Measurements from ENCODE around the gene COQ8A. TPM values are rescaled to one million over a fixed set of nuclear protein-coding genes. Genes with fewer than 3 reads are reported as not detected.

Gene COQ8A
- total RNA-seq, 4 donors from 2014 or later: 46.0 to 80.5 (median 67.7) TPM

DNA sequence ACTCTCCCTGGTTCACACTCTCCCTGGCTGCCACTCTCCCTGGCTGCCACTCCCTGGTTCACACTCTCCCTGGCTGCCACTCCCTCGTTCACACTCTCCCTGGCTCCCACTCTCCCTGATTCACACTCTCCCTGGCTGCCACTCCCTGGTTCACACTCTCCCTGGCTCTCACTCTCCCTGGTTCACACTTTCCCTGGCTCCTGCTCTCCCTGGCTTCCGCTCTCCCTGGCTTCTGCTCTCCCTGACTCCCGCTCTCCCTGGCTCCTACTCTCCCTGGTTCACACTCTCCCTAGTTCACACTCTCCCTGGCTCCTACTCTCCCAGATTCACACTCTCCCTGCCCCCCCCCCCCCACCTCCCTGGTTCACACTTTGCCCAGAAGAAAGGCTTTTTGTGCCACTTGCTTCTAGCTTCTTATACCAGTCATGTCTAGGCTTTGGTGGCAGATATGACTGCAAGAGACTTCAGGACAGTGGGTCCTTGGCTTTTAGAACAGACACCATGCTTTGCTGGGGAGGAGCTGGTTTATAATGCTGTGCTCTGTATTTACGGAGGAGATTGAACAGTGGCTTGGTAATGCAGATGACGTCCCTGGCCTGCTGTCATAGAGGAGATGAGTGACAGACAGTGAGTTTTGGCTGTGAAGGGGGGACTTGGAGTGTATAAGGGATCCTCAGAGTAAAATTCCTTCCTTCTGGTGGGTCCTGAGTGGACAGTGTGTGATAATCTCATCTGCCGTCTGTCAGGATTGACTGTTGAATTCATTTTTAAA, 17.0 kb downstream of the COQ8A start:
- no peak for DNase-seq

GRCh38 chr1:226957714-226958113, 17.6 kb downstream of the COQ8A start:
- Histone ChIP-seq H3K36me3 (no peaks in the 10 kb centered on the region), H3K9me3 (no peaks in the 10 kb centered on the region), H3K4me1 (peaks cover 0 to 4% (median 0%) of the 10 kb centered on the region in 4 donors), H3K4me3 (no peak overlapping the region), H3K27ac (no peak overlapping the region), H3K27me3 (no peaks in the 10 kb centered on the region)
- TF ChIP-seq, protein P1, sequence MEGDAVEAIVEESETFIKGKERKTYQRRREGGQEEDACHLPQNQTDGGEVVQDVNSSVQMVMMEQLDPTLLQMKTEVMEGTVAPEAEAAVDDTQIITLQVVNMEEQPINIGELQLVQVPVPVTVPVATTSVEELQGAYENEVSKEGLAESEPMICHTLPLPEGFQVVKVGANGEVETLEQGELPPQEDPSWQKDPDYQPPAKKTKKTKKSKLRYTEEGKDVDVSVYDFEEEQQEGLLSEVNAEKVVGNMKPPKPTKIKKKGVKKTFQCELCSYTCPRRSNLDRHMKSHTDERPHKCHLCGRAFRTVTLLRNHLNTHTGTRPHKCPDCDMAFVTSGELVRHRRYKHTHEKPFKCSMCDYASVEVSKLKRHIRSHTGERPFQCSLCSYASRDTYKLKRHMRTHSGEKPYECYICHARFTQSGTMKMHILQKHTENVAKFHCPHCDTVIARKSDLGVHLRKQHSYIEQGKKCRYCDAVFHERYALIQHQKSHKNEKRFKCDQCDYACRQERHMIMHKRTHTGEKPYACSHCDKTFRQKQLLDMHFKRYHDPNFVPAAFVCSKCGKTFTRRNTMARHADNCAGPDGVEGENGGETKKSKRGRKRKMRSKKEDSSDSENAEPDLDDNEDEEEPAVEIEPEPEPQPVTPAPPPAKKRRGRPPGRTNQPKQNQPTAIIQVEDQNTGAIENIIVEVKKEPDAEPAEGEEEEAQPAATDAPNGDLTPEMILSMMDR (IDR thresholded peaks at IDR 0.05): no peak
- TF ChIP-seq POLR2AphosphoS5 (IDR thresholded peaks at IDR 0.05) (no peak), EP300 (IDR thresholded peaks at IDR 0.05; ENCODE audit: low read depth) (no peak), POLR2A (IDR thresholded peaks at IDR 0.05) (no peak)
- WGBS, 2 donors (ENCODE audit: low coverage in 1 of 2): 90 to 96% methylated on average over 5 to 11 of the region's 11 CpGs
- intact Hi-C loops (cut with DNase I; ENCODE audit: low total_unique reads): no loop called here
- in situ Hi-C loops (cut with MboI; ENCODE audit: low pct_ligation_motif_present in 1 of 4, low pct_unique_long_range_greater_than_20kb in 1 of 4, low sequenced_read_pairs in 3 of 4): no loop called here
- no peak for DNase-seq

More for the DNA sequence above, 17.0 kb downstream of the COQ8A start:
- no peak for TF ChIP-seq EP300 (IDR thresholded peaks at IDR 0.05; ENCODE audit: low read depth)
- no peak for TF ChIP-seq POLR2AphosphoS5 (IDR thresholded peaks at IDR 0.05)
- TF ChIP-seq POLR2A (IDR thresholded peaks at IDR 0.05): no peak
- TF ChIP-seq, protein P1 (IDR thresholded peaks at IDR 0.05): no peak
- H3K27me3 ChIP-seq: no peaks in the 10 kb centered on the region
- in situ Hi-C loops (cut with MboI; ENCODE audit: low pct_ligation_motif_present in 1 of 4, low pct_unique_long_range_greater_than_20kb in 1 of 4, low sequenced_read_pairs in 3 of 4): no loop called here
- no peaks in the 10 kb centered on the region for H3K9me3 ChIP-seq
- H3K4me3 ChIP-seq: no peak overlapping the region
- 86 to 91% methylated on average over 3 to 6 of the region's 6 CpGs for WGBS, 2 donors (ENCODE audit: low coverage in 1 of 2)
- no peak overlapping the region for H3K27ac ChIP-seq
- H3K4me1 ChIP-seq: peaks cover 0 to 4% (median 0%) of the 10 kb centered on the region in 4 donors
- no peaks in the 10 kb centered on the region for H3K36me3 ChIP-seq
- intact Hi-C loops (cut with DNase I; ENCODE audit: low total_unique reads): no loop called here

DNA sequence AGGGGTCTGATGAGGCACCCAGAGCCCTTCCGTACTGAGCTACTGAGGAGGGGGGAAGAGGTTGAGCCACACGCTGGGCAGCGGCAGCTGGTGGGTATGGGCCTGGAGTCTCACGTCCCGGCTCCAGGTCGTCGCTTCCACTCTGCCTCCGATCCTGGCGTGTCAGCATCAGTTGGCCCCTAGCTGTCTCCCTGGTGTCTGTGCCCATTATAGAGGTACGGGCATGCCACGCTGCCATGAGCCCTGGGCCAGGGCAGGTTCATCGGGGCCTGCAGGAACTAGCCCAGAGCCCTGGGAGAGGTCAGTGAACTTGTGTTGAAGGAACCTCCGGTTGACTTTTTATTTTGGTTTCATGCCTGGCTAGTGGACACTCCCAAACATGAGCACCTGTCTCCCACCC, 18.2 kb downstream of the COQ8A start:
- intact Hi-C loops (cut with DNase I; ENCODE audit: low total_unique reads) (no loop called here), in situ Hi-C loops (cut with MboI; ENCODE audit: low pct_ligation_motif_present in 1 of 4, low pct_unique_long_range_greater_than_20kb in 1 of 4, low sequenced_read_pairs in 3 of 4) (no loop called here)
- TF ChIP-seq, protein P1 (IDR thresholded peaks at IDR 0.05): no peak
- TF ChIP-seq POLR2A (IDR thresholded peaks at IDR 0.05): no peak
- no peak for TF ChIP-seq EP300 (IDR thresholded peaks at IDR 0.05; ENCODE audit: low read depth)
- no peak for TF ChIP-seq POLR2AphosphoS5 (IDR thresholded peaks at IDR 0.05)
- H3K27me3 ChIP-seq: no peaks in the 10 kb centered on the region
- H3K9me3 ChIP-seq: no peaks in the 10 kb centered on the region
- no peaks in the 10 kb centered on the region for H3K36me3 ChIP-seq
- no peaks in the 10 kb centered on the region for H3K4me1 ChIP-seq
- H3K4me3 ChIP-seq: no peak overlapping the region
- WGBS, 2 donors (ENCODE audit: low coverage in 1 of 2): 92 to 100% methylated on average over 2 to 13 of the region's 13 CpGs
- no peak overlapping the region for H3K27ac ChIP-seq
- DNase-seq: no peak

DNA sequence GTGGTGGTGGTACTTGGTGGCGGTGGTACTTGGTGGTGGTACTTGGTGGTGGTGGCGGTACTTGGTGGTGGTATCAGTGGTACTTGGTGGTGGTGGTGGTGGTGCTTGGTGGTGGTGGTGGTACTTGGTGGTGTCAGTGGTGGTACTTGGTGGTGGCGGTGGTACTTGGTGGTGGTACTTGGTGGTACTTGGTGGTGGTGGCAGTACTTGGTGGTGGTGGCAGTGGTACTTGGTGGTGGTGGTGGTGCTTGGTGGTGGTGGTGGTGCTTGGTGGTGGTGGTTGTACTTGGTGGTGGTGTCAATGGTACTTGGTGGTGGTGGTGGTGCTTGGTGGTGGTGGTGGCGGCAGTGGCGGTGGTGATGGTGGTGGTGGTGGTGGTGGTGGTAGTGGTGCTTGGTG, 20.2 kb downstream of the COQ8A start:
- H3K27ac ChIP-seq: no peak overlapping the region
- intact Hi-C loops (cut with DNase I; ENCODE audit: low total_unique reads): no loop called here
- DNase-seq: no peak
- WGBS, 2 donors (ENCODE audit: low coverage in 1 of 2): 65 to 84% methylated on average over 4 to 5 of the region's 5 CpGs
- H3K9me3 ChIP-seq: no peaks in the 10 kb centered on the region
- peaks cover 0 to 2% (median 0%) of the 10 kb centered on the region in 4 donors for H3K36me3 ChIP-seq
- no peak overlapping the region for H3K4me3 ChIP-seq
- no peaks in the 10 kb centered on the region for H3K27me3 ChIP-seq
- TF ChIP-seq EP300 (IDR thresholded peaks at IDR 0.05; ENCODE audit: low read depth): no peak
- no peak for TF ChIP-seq POLR2A (IDR thresholded peaks at IDR 0.05)
- TF ChIP-seq, protein P1 (IDR thresholded peaks at IDR 0.05): no peak
- no peak for TF ChIP-seq POLR2AphosphoS5 (IDR thresholded peaks at IDR 0.05)
- in situ Hi-C loops (cut with MboI; ENCODE audit: low pct_ligation_motif_present in 1 of 4, low pct_unique_long_range_greater_than_20kb in 1 of 4, low sequenced_read_pairs in 3 of 4): no loop called here
- H3K4me1 ChIP-seq: no peaks in the 10 kb centered on the region
